Mucosa of descending colon (tissue), 3 donors: ENCODE data around the gene DEGS2. TPM values are rescaled to one million over a fixed set of nuclear protein-coding genes. Genes with fewer than 3 reads are reported as not detected.

Experiments
- ATAC-seq: fragments of 200-7000 bp; cut with Tn5 transposase; one replicate; pipeline ENCODE4 v1.9.1; 2020; ENCODE audit warnings: mild to moderate bottlenecking, moderate library complexity
- DNase-seq, 3 donors: peaks; one replicate each; pipeline ENCODE4 v3.0.0-alpha.2; 2020
- H3K36me3 ChIP-seq: fragments of 200-600 bp; one replicate; pipeline ENCODE4 v1.8.0; 2021; ENCODE audit warnings: low read depth, mild to moderate bottlenecking
- H3K4me1 ChIP-seq: fragments of 200-600 bp; one replicate; pipeline ENCODE4 v1.8.0; 2021; ENCODE audit warnings: low read depth, mild to moderate bottlenecking
- H3K4me3 ChIP-seq: fragments of 200-600 bp; one replicate; pipeline ENCODE4 v1.8.0; 2021; ENCODE audit warnings: mild to moderate bottlenecking
- H3K9me3 ChIP-seq: fragments of 200-600 bp; one replicate; pipeline ENCODE4 v1.8.0; 2021; ENCODE audit warnings: mild to moderate bottlenecking
- CTCF ChIP-seq: fragments of 200-600 bp; IDR thresholded peaks from one replicate; pipeline ENCODE4 v1.8.0; 2022; ENCODE audit warnings: antibody characterized with exemption, mild to moderate bottlenecking
- intact Hi-C, 2 donors: fragments of 100-400 bp; cut with DNase I in 1 of 2; cut with micrococcal nuclease in 1 of 2; formaldehyde crosslinking; loops; one replicate each; pipeline versions ENCODE4 v1.11.0 to v1.11.1; 2022; cut with DNase I, micrococcal nuclease
- total RNA-seq, 3 donors: library from RNA; stranded (reverse); fragmentation: NEBNext Ultra II Directional in 2 of 3; extraction: Animal tissue kit (Norgen Biotek cat#: 25700) in 2 of 3; gene quantifications; one replicate each; pipeline versions ENCODE4 v1.2.1 to v1.2.4, GENCODE V29; 2021 to 2023
- donor health status: DM: no; HTN: no; CAD: no; lungs with moderate emphysema.
- donor health status: DM: no; HTN: no; CAD: no.
- donor health status: DM: no; HTN: yes; CAD: no.

Gene DEGS2
- total RNA-seq, 3 donors from 2014 or later: 6.2 to 28.5 (median 27.9) TPM

GRCh38 chr14:100192672-100193416, 33.4 kb upstream of the DEGS2 start:
- intact Hi-C loops: loop anchor here in 1 of 2 donors (5.0 kb wide), 1 partner anchor 211 kb away; no protein-coding TSS in a partner anchor
- TF ChIP-seq CTCF: peak; percentile 95
- Histone ChIP-seq H3K9me3 (no peaks in the 10 kb centered on the region), H3K36me3 (peaks cover 4% of the 10 kb centered on the region), H3K4me3 (no peak overlapping the region), H3K4me1 (peaks cover 19% of the 10 kb centered on the region)
- DNase-seq: peak; percentile 100
- ATAC-seq: peak; percentile 99

- Histone ChIP-seq H3K4me1 (peaks cover 19% of the 10 kb centered on the region), H3K4me3 (no peak overlapping the region), H3K9me3 (no peaks in the 10 kb centered on the region), H3K36me3 (peaks cover 4% of the 10 kb centered on the region)
- TF ChIP-seq CTCF: no peak
- ATAC-seq (no peak), DNase-seq (peak; percentile 31 to 71 (median 62))
- intact Hi-C loops: loop anchor here in 1 of 2 donors (5.0 kb wide), 1 partner anchor 210 kb away; no protein-coding TSS in a partner anchor
Measured at GRCh38 chr14:100192250-100192671, 32.8 kb upstream of the DEGS2 start.

GRCh38 chr14:100191584-100192249, 32.3 kb upstream of the DEGS2 start:
- H3K4me1 ChIP-seq: peaks cover 19% of the 10 kb centered on the region
- TF ChIP-seq CTCF: no peak
- H3K36me3 ChIP-seq: peaks cover 4% of the 10 kb centered on the region
- no peak for DNase-seq
- intact Hi-C loops: loop anchor here in 1 of 2 donors (5.0 kb wide), 1 partner anchor 209 kb away; no protein-coding TSS in a partner anchor
- no peak overlapping the region for H3K4me3 ChIP-seq
- no peak for ATAC-seq
- H3K9me3 ChIP-seq: no peaks in the 10 kb centered on the region

- Histone ChIP-seq H3K4me3 (no peak overlapping the region), H3K4me1 (peaks cover 19% of the 10 kb centered on the region), H3K36me3 (peaks cover 4% of the 10 kb centered on the region), H3K9me3 (no peaks in the 10 kb centered on the region)
- ATAC-seq (no peak), DNase-seq (no peak)
- intact Hi-C loops: loop anchor here in 1 of 2 donors (5.0 kb wide), 1 partner anchor 208 kb away; no protein-coding TSS in a partner anchor
- no peak for TF ChIP-seq CTCF
Measured at GRCh38 chr14:100190126-100190525, 30.7 kb upstream of the DEGS2 start.

- no peak for TF ChIP-seq CTCF
- DNase-seq (no peak), ATAC-seq (no peak)
- Histone ChIP-seq H3K36me3 (peaks cover 4% of the 10 kb centered on the region), H3K9me3 (no peaks in the 10 kb centered on the region), H3K4me3 (no peak overlapping the region), H3K4me1 (peaks cover 19% of the 10 kb centered on the region)
- intact Hi-C loops: loop anchor here in 1 of 2 donors (10.0 kb wide), 1 partner anchor 204 kb away; no protein-coding TSS in a partner anchor
Measured at GRCh38 chr14:100188392-100189030, 29.1 kb upstream of the DEGS2 start.
